Gastrocnemius medialis (tissue), 4 donors: ENCODE measurements around the gene ERO1B. TPM values are rescaled to one million over a fixed set of nuclear protein-coding genes. Genes with fewer than 3 reads are reported as not detected.

Source experiments
- ATAC-seq, 2 donors: fragments of 150-250 bp; one replicate each; pipeline ENCODE4 v1.9.1; 2016
- DNase-seq, 2 donors: peaks; one replicate each; pipeline ENCODE4 v3.0.0-alpha.2; 2019
- H3K27ac ChIP-seq, 4 donors: fragments of 200-600 bp; sonication (generic); 1 replicate in 1 of 4; 2 replicates in 3 of 4; pipeline ENCODE4 v1.5.1; 2016 to 2018; ENCODE audit warnings: mild to moderate bottlenecking in 2 of 4, moderate library complexity in 1 of 4
- H3K27me3 ChIP-seq, 3 donors: fragments of 200-600 bp; sonication (generic) in 2 of 3; 1 replicate in 1 of 3; 2 replicates in 2 of 3; pipeline versions ENCODE4 v1.5.1 to v1.6.0; 2016 to 2019; ENCODE audit warnings: mild to moderate bottlenecking in 1 of 3, moderate library complexity in 1 of 3
- H3K36me3 ChIP-seq, 2 donors: fragments of 200-600 bp; sonication (generic) in 1 of 2; one replicate each; pipeline ENCODE4 v1.5.1; 2017 to 2018
- H3K4me1 ChIP-seq, 2 donors: fragments of 200-600 bp; sonication (generic) in 1 of 2; one replicate each; pipeline ENCODE4 v1.5.1; 2016 to 2017; ENCODE audit warnings: mild to moderate bottlenecking in 2 of 2
- H3K4me3 ChIP-seq, 4 donors: fragments of 200-600 bp; sonication (generic) in 3 of 4; 1 replicate in 1 of 4; 2 replicates in 3 of 4; pipeline ENCODE4 v1.5.1; 2016 to 2019; ENCODE audit warnings: mild to moderate bottlenecking in 2 of 4
- H3K9me3 ChIP-seq, 3 donors: fragments of 200-600 bp; sonication (generic) in 2 of 3; 1 replicate in 1 of 3; 2 replicates in 2 of 3; pipeline ENCODE4 v1.5.1; 2016 to 2019
- CTCF ChIP-seq, 5 experiments: fragments of 450-650 bp in 3 of 5; fragments of 200-600 bp in 2 of 5; sonication (generic) in 2 of 5; IDR thresholded peaks in 4 of 5; conservative IDR thresholded peaks in 1 of 5; 1 replicate in 4 of 5; 2 replicates in 1 of 5; pipeline ENCODE4 v1.5.1; 2016 to 2019; ENCODE audit warnings: antibody characterized with exemption in 5 of 5, mild to moderate bottlenecking in 3 of 5, moderate library complexity in 3 of 5
- POLR2A ChIP-seq, 2 donors: fragments of 450-650 bp; IDR thresholded peaks; one replicate each; pipeline ENCODE4 v1.6.1; 2017; ENCODE audit warnings: antibody characterized with exemption in 2 of 2, mild to moderate bottlenecking in 2 of 2, moderate library complexity in 2 of 2
- in situ Hi-C, 4 donors: fragments of 200-750 bp; cut with MboI; loops; one replicate each; pipeline versions ENCODE4 v1.15.0 to v1.8.0; 2017; ENCODE audit warnings: low sequenced_read_pairs in 4 of 4
- intact Hi-C: fragments of 100-400 bp; cut with DNase I; formaldehyde crosslinking; loops from one replicate; pipeline ENCODE4 v1.15.1; 2023; ENCODE audit warnings: low total_unique reads
- total RNA-seq, 4 donors: library from RNA; depleted of rRNA; stranded (reverse); fragments of >200 nt; gene quantifications; one replicate each; pipeline versions ENCODE4 v1.1.0 to v1.2.3, GENCODE V29; 2016

ERO1B gene
- total RNA-seq, 4 donors from 2014 or later = 3.6 to 10.2 (median 5.8) TPM

GRCh38 chr1:236172041-236172579, 109.6 kb downstream of the ERO1B start:
- Histone ChIP-seq H3K27me3 (no peaks in the 10 kb centered on the region), H3K36me3 (no peaks in the 10 kb centered on the region), H3K9me3 (no peaks in the 10 kb centered on the region), H3K4me1 (no peaks in the 10 kb centered on the region), H3K27ac (no peak overlapping the region), H3K4me3 (no peak overlapping the region)
- TF ChIP-seq POLR2A (IDR thresholded peaks at IDR 0.05) (no peak), CTCF (IDR thresholded peaks at IDR 0.05 in 4 of 5, conservative IDR thresholded peaks at IDR 0.05 in 1 of 5) (no peak)
- no peak for ATAC-seq
- in situ Hi-C loops = no loop called here
- DNase-seq = no peak
- intact Hi-C loops = no loop called here

- Histone ChIP-seq H3K9me3 (no peaks in the 10 kb centered on the region), H3K36me3 (no peaks in the 10 kb centered on the region), H3K4me1 (no peaks in the 10 kb centered on the region), H3K27ac (no peak overlapping the region), H3K4me3 (no peak overlapping the region), H3K27me3 (no peaks in the 10 kb centered on the region)
- DNase-seq (no peak), ATAC-seq (no peak)
- in situ Hi-C loops (no loop called here), intact Hi-C loops (no loop called here)
- TF ChIP-seq POLR2A (IDR thresholded peaks at IDR 0.05) (no peak), CTCF (IDR thresholded peaks at IDR 0.05 in 4 of 5, conservative IDR thresholded peaks at IDR 0.05 in 1 of 5) (no peak)
These were observed 112.9 kb downstream of the ERO1B start for GRCh38 chr1:236168716-236169429.

- intact Hi-C loops (no loop called here), in situ Hi-C loops (no loop called here)
- H3K9me3 ChIP-seq = no peaks in the 10 kb centered on the region
- DNase-seq = no peak
- H3K27ac ChIP-seq = no peak overlapping the region
- H3K27me3 ChIP-seq = no peaks in the 10 kb centered on the region
- H3K4me3 ChIP-seq = no peak overlapping the region
- no peaks in the 10 kb centered on the region for H3K36me3 ChIP-seq
- no peaks in the 10 kb centered on the region for H3K4me1 ChIP-seq
- no peak for ATAC-seq
- TF ChIP-seq POLR2A (IDR thresholded peaks at IDR 0.05) = no peak
- TF ChIP-seq CTCF (IDR thresholded peaks at IDR 0.05 in 4 of 5, conservative IDR thresholded peaks at IDR 0.05 in 1 of 5) = no peak
These were observed 114.2 kb downstream of the ERO1B start for GRCh38 chr1:236167578-236167977.

- DNase-seq = no peak
- TF ChIP-seq CTCF (IDR thresholded peaks at IDR 0.05 in 4 of 5, conservative IDR thresholded peaks at IDR 0.05 in 1 of 5) (no peak), POLR2A (IDR thresholded peaks at IDR 0.05) (no peak)
- Histone ChIP-seq H3K36me3 (no peaks in the 10 kb centered on the region), H3K9me3 (no peaks in the 10 kb centered on the region), H3K27ac (no peak overlapping the region), H3K4me3 (no peak overlapping the region), H3K4me1 (no peaks in the 10 kb centered on the region), H3K27me3 (no peaks in the 10 kb centered on the region)
- in situ Hi-C loops = no loop called here
- no peak for ATAC-seq
- intact Hi-C loops = no loop called here
These were observed 114.6 kb downstream of the ERO1B start for GRCh38 chr1:236167154-236167553.
